HEK293 (cell line): Measurements from ENCODE around the gene FLRT2.

Source experiments
- CTCF ChIA-PET: fragments of 350-600 bp; formaldehyde crosslinking; extraction: SDS; loops from one replicate; lab custom pipeline; 2021; ENCODE audit warnings: antibody characterized with exemption; lab: Yijun Ruan, JAX
- POLR2A ChIA-PET: fragments of 300-600 bp; formaldehyde crosslinking; extraction: SDS; loops from one replicate; lab custom pipeline; 2020; ENCODE audit warnings: antibody characterized with exemption, inconsistent platforms; lab: Yijun Ruan, JAX
- H3K27ac ChIP-seq: fragments of 200-500 bp; sonication (Bioruptor generic); 2 replicates; pipeline ENCODE4 v1.5.1; 2014; ENCODE audit warnings: low read depth, low read length, control low read depth, inconsistent platforms; ENCODE audit errors: extremely low read depth
- H3K36me3 ChIP-seq, 2 experiments: fragments of 200-500 bp in 1 of 2; sonication (Bioruptor generic) in 1 of 2; 1 replicate in 1 of 2; 2 replicates in 1 of 2; pipeline ENCODE4 v1.5.1; 2014 to 2017; ENCODE audit warnings: inconsistent platforms in 2 of 2, low read length in 2 of 2; ENCODE audit not compliant: control insufficient read depth in 2 of 2, insufficient read depth in 1 of 2
- H3K4me1 ChIP-seq: fragments of 200-500 bp; sonication (Bioruptor generic); 2 replicates; pipeline ENCODE4 v1.5.1; 2014; ENCODE audit warnings: mild to moderate bottlenecking, low read length, inconsistent platforms; ENCODE audit not compliant: control insufficient read depth, insufficient read depth
- H3K4me3 ChIP-seq: 2 replicates; pipeline ENCODE4 v1.5.1; 2011; ENCODE audit warnings: low read depth, mild to moderate bottlenecking, control low read depth, low read length, moderate library complexity
- H3K9me3 ChIP-seq: fragments of 200-500 bp; sonication (Bioruptor generic); 2 replicates; pipeline ENCODE4 v1.5.1; 2014; ENCODE audit warnings: low read depth, low read length, inconsistent platforms; ENCODE audit not compliant: control insufficient read depth, insufficient read depth
- KLF7 ChIP-seq: fragments of 450-650 bp; formaldehyde crosslinking; IDR thresholded peaks from 2 replicates; pipeline ENCODE4 v1.5.1; 2016; ENCODE audit warnings: missing biosample characterization, missing genetic modification characterization, borderline replicate concordance
- OSR2 ChIP-seq: fragments of 450-650 bp; formaldehyde crosslinking; IDR thresholded peaks from 2 replicates; pipeline ENCODE4 v1.5.1; 2016; ENCODE audit warnings: missing biosample characterization, missing genetic modification characterization
- ZBTB1 ChIP-seq: fragments of 450-650 bp; formaldehyde crosslinking; IDR thresholded peaks from 2 replicates; pipeline ENCODE4 v1.5.1; 2016; ENCODE audit warnings: missing biosample characterization, missing genetic modification characterization
- ZFHX2 ChIP-seq: fragments of 450-650 bp; formaldehyde crosslinking; conservative IDR thresholded peaks from 2 replicates; pipeline ENCODE4 v1.5.1; 2016; ENCODE audit warnings: missing biosample characterization, missing genetic modification characterization
- ZFP3 ChIP-seq: fragments of 450-650 bp; formaldehyde crosslinking; IDR thresholded peaks from 2 replicates; pipeline ENCODE4 v1.5.1; 2016; ENCODE audit warnings: low read depth, missing biosample characterization, missing genetic modification characterization
- ZFP69B ChIP-seq: fragments of 450-650 bp; formaldehyde crosslinking; IDR thresholded peaks from 2 replicates; pipeline ENCODE4 v1.5.1; 2016; ENCODE audit warnings: missing biosample characterization, missing genetic modification characterization
- ZNF175 ChIP-seq: fragments of 450-650 bp; formaldehyde crosslinking; IDR thresholded peaks from 2 replicates; pipeline ENCODE4 v1.5.1; 2016; ENCODE audit warnings: missing biosample characterization, missing genetic modification characterization
- ZNF202 ChIP-seq: fragments of 450-650 bp; formaldehyde crosslinking; IDR thresholded peaks from 2 replicates; pipeline ENCODE4 v1.5.1; 2016; ENCODE audit warnings: missing biosample characterization, missing genetic modification characterization, borderline replicate concordance
- ZNF37A ChIP-seq: fragments of 450-650 bp; IDR thresholded peaks from 2 replicates; pipeline ENCODE4 v1.5.1; 2018; ENCODE audit warnings: missing biosample characterization, missing genetic modification characterization
- ZNF48 ChIP-seq: fragments of 450-650 bp; formaldehyde crosslinking; IDR thresholded peaks from 2 replicates; pipeline ENCODE4 v1.5.1; 2016; ENCODE audit warnings: missing biosample characterization, missing genetic modification characterization
- ZNF558 ChIP-seq: fragments of 450-650 bp; formaldehyde crosslinking; IDR thresholded peaks from 2 replicates; pipeline ENCODE4 v1.5.1; 2016; ENCODE audit warnings: missing biosample characterization, missing genetic modification characterization
- ZNF626 ChIP-seq: fragments of 450-650 bp; sonication (Bioruptor Pico); formaldehyde crosslinking; IDR thresholded peaks from 2 replicates; pipeline ENCODE4 v1.5.1; 2018; ENCODE audit warnings: missing biosample characterization, missing genetic modification characterization, inconsistent platforms
- ZNF654 ChIP-seq: fragments of 450-650 bp; formaldehyde crosslinking; IDR thresholded peaks from 2 replicates; pipeline ENCODE4 v1.5.1; 2016; ENCODE audit warnings: low read depth, missing biosample characterization, missing genetic modification characterization
- ZNF670 ChIP-seq: fragments of 450-650 bp; formaldehyde crosslinking; IDR thresholded peaks from 2 replicates; pipeline ENCODE4 v1.5.1; 2016; ENCODE audit warnings: missing biosample characterization, missing genetic modification characterization, low read depth
- ZNF677 ChIP-seq: fragments of 450-650 bp; IDR thresholded peaks from 2 replicates; pipeline ENCODE4 v1.5.0; 2018; ENCODE audit warnings: missing biosample characterization, mild to moderate bottlenecking, missing genetic modification characterization, moderate library complexity
- ZSCAN30 ChIP-seq: fragments of 450-650 bp; IDR thresholded peaks from 2 replicates; pipeline ENCODE4 v1.5.1; 2018; ENCODE audit warnings: missing biosample characterization, mild to moderate bottlenecking, missing genetic modification characterization, moderate library complexity
- TF ChIP-seq, protein P1 (sequence below): fragments of 450-650 bp; formaldehyde crosslinking; IDR thresholded peaks from 2 replicates; pipeline ENCODE4 v1.5.1; 2017; ENCODE audit warnings: missing biosample characterization, missing genetic modification characterization
- TF ChIP-seq, protein P2 (sequence below): fragments of 450-650 bp; formaldehyde crosslinking; IDR thresholded peaks from 2 replicates; pipeline ENCODE4; 2016; ENCODE audit warnings: missing biosample characterization, missing genetic modification characterization
- TF ChIP-seq, protein P3 (sequence below): fragments of 450-650 bp; formaldehyde crosslinking; IDR thresholded peaks from 2 replicates; pipeline ENCODE4 v1.5.1; 2016; ENCODE audit warnings: missing biosample characterization, missing genetic modification characterization
- TF ChIP-seq, protein P4 (sequence below): fragments of 450-650 bp; formaldehyde crosslinking; optimal IDR thresholded peaks from 2 replicates; pipeline ENCODE3; 2016; ENCODE audit warnings: missing biosample characterization, mild to moderate bottlenecking, missing genetic modification characterization

Gene FLRT2

DNA sequence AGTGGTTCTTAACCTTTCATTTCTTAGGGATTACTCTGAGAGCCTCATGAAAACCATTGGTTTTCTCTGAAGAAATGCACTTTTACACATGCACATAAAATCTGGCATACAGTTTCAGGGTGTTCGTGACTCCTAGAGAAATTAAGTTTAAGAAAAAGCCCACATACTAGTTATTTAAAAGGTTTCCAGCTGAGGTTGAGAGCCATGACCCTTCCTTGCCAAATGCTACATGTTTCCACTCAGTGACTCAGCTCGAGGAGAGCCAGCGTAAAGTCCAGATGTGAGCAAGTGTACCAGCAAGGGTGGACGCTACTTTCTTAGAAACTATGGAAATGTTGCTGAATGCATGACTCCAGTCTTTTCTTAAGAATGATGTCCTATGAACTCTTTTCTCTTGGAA is 42.7 kb upstream of the FLRT2 start (continued):
- TF ChIP-seq ZFP69B = no peak
- no peak for TF ChIP-seq ZNF48
- TF ChIP-seq, all 188 proteins: peak for 0

DNA sequence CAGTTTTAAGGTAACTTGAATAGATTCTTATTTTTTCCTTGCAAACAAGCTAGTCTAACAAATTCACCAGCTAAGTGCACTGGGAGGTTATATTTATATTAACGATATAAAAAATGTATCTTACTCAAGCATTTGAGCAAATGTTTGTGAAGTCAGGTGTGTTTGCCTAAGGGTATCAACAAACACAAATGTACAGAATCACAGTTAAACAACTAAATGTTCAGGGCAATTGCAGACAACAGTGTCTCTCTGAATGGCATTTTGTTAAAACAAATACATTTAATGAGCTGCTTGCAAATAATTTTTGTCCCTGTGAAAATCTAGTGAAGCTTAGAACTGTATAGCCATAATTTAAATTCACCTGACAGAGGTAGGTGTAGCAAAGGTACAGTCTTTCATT is 28.2 kb upstream of the FLRT2 start:
- POLR2A ChIA-PET = no interaction called here
- CTCF ChIA-PET = no interaction called here
- Histone ChIP-seq H3K4me3 (no peak overlapping the region), H3K27ac (no peak overlapping the region), H3K4me1 (no peaks in the 10 kb centered on the region), H3K9me3 (no peaks in the 10 kb centered on the region), H3K36me3 (no peaks in the 10 kb centered on the region)
- TF ChIP-seq ZNF558 (tag by site-specific recombination) (no peak), ZNF654 (no peak), ZFHX2 (tag by site-specific recombination) (no peak), KLF7 (tag by site-specific recombination) (no peak), ZNF202 (tag by site-specific recombination) (no peak)
- TF ChIP-seq, protein P1, sequence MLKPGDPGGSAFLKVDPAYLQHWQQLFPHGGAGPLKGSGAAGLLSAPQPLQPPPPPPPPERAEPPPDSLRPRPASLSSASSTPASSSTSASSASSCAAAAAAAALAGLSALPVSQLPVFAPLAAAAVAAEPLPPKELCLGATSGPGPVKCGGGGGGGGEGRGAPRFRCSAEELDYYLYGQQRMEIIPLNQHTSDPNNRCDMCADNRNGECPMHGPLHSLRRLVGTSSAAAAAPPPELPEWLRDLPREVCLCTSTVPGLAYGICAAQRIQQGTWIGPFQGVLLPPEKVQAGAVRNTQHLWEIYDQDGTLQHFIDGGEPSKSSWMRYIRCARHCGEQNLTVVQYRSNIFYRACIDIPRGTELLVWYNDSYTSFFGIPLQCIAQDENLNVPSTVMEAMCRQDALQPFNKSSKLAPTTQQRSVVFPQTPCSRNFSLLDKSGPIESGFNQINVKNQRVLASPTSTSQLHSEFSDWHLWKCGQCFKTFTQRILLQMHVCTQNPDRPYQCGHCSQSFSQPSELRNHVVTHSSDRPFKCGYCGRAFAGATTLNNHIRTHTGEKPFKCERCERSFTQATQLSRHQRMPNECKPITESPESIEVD (tag by site-specific recombination) = no peak

DNA sequence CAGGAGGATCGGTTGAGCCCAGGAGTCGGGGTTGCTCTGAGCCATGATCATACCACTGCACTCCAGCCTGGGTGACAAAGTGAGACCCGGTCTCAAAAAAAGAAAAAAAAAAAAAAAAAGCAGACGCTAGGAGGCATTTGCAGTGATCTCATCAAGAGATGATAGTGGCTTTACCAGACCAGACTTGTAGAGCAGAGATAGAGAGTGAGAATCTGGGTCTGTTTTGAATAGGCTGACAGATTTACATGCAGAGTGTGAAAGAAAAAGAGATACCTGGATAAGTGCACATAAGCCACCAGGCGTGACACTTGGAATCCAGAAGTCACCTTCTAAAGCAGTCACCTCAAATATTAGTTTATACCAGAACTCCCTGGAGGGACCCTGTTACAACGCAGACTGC is 21.1 kb upstream of the FLRT2 start:
- Histone ChIP-seq H3K4me3 (no peak overlapping the region), H3K36me3 (no peaks in the 10 kb centered on the region), H3K27ac (no peak overlapping the region), H3K9me3 (no peaks in the 10 kb centered on the region), H3K4me1 (no peaks in the 10 kb centered on the region)
- CTCF ChIA-PET = interaction anchor here (0.6 kb wide), 1 partner anchor 26 kb away, joined by 5 read pairs; no protein-coding TSS in a partner anchor
- POLR2A ChIA-PET = interaction anchor here (0.5 kb wide), 1 partner anchor 24 kb away, joined by 3 read pairs; no protein-coding TSS in a partner anchor
- TF ChIP-seq OSR2 (tag by site-specific recombination) = no peak
- TF ChIP-seq ZNF37A (tag by site-specific recombination) = no peak
- TF ChIP-seq ZNF175 = no peak
- no peak for TF ChIP-seq ZNF626
- no peak for TF ChIP-seq ZSCAN30 (tag by site-specific recombination)
- no peak for TF ChIP-seq ZNF677 (tag by site-specific recombination)
- TF ChIP-seq, protein P2, sequence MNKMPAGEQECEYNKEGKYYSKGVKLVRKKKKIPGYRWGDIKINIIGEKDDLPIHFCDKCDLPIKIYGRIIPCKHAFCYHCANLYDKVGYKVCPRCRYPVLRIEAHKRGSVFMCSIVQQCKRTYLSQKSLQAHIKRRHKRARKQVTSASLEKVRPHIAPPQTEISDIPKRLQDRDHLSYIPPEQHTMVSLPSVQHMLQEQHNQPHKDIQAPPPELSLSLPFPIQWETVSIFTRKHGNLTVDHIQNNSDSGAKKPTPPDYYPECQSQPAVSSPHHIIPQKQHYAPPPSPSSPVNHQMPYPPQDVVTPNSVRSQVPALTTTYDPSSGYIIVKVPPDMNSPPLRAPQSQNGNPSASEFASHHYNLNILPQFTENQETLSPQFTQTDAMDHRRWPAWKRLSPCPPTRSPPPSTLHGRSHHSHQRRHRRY (tag by site-specific recombination) = no peak
- no peak for TF ChIP-seq ZBTB1 (tag by site-specific recombination)
- TF ChIP-seq, protein P3, sequence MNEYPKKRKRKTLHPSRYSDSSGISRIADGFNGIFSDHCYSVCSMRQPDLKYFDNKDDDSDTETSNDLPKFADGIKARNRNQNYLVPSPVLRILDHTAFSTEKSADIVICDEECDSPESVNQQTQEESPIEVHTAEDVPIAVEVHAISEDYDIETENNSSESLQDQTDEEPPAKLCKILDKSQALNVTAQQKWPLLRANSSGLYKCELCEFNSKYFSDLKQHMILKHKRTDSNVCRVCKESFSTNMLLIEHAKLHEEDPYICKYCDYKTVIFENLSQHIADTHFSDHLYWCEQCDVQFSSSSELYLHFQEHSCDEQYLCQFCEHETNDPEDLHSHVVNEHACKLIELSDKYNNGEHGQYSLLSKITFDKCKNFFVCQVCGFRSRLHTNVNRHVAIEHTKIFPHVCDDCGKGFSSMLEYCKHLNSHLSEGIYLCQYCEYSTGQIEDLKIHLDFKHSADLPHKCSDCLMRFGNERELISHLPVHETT = no peak
- TF ChIP-seq ZNF670 (tag by site-specific recombination) = no peak
- TF ChIP-seq, protein P4, sequence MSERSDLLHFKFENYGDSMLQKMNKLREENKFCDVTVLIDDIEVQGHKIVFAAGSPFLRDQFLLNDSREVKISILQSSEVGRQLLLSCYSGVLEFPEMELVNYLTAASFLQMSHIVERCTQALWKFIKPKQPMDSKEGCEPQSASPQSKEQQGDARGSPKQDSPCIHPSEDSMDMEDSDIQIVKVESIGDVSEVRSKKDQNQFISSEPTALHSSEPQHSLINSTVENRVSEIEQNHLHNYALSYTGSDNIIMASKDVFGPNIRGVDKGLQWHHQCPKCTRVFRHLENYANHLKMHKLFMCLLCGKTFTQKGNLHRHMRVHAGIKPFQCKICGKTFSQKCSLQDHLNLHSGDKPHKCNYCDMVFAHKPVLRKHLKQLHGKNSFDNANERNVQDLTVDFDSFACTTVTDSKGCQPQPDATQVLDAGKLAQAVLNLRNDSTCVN (tag by site-specific recombination) = no peak
- no peak for TF ChIP-seq ZFP3 (tag by site-specific recombination)
